ENCODE data around the gene RECK.

Gene RECK

GRCh38 chr9:36088020-36088419 lies 51.3 kb downstream of the RECK start:
- no peak overlapping the region for H3K27ac ChIP-seq (ENCODE audit: low read depth, low read length)
- no peaks in the 10 kb centered on the region for H3K36me3 ChIP-seq (ENCODE audit: control insufficient read depth, low read length)
- no peaks in the 10 kb centered on the region for H3K79me2 ChIP-seq (ENCODE audit: control insufficient read depth, low read length)
- no peaks in the 10 kb centered on the region for H3K4me1 ChIP-seq (ENCODE audit: control insufficient read depth, low read length)
- TF ChIP-seq EZH2phosphoT487 (IDR thresholded peaks at IDR 0.05; ENCODE audit: borderline replicate concordance, low read length) (no peak), CTCF (IDR thresholded peaks at IDR 0.05; ENCODE audit: low read depth, low read length, poor library complexity, severe bottlenecking) (no peak)
- H3K4me2 ChIP-seq (ENCODE audit: low read length): no peak overlapping the region
- no peaks in the 10 kb centered on the region for H3F3A ChIP-seq (ENCODE audit: control insufficient read depth, insufficient read depth)
- no peak overlapping the region for H3K4me3 ChIP-seq (ENCODE audit: low read length)
- no peaks in the 10 kb centered on the region for H3K9me2 ChIP-seq (replicated peaks; ENCODE audit: control insufficient read depth, low read length)
- peaks cover 3% of the 10 kb centered on the region; the same call in 1 of the 2 replicates for H3K9me3 ChIP-seq (ENCODE audit: control insufficient read depth, insufficient read depth, low read length)
- H4K20me1 ChIP-seq (ENCODE audit: control insufficient read depth, insufficient read depth, low read depth, low read length): no peaks in the 10 kb centered on the region
- no peaks in the 10 kb centered on the region for H3K27me3 ChIP-seq (ENCODE audit: control insufficient read depth, low read length)

- Histone ChIP-seq H3K4me2 (ENCODE audit: low read length) (no peak overlapping the region), H3K4me1 (ENCODE audit: control insufficient read depth, low read length) (no peaks in the 10 kb centered on the region), H3K36me3 (ENCODE audit: control insufficient read depth, low read length) (no peaks in the 10 kb centered on the region), H3F3A (ENCODE audit: control insufficient read depth, insufficient read depth) (no peaks in the 10 kb centered on the region), H3K79me2 (ENCODE audit: control insufficient read depth, low read length) (no peaks in the 10 kb centered on the region), H3K27me3 (ENCODE audit: control insufficient read depth, low read length) (no peaks in the 10 kb centered on the region), H3K4me3 (ENCODE audit: low read length) (no peak overlapping the region), H4K20me1 (ENCODE audit: control insufficient read depth, insufficient read depth, low read depth, low read length) (no peaks in the 10 kb centered on the region), H3K27ac (ENCODE audit: low read depth, low read length) (no peak overlapping the region), H3K9me2 (replicated peaks; ENCODE audit: control insufficient read depth, low read length) (no peaks in the 10 kb centered on the region), H3K9me3 (ENCODE audit: control insufficient read depth, insufficient read depth, low read length) (peaks cover 3% of the 10 kb centered on the region; the same call in 1 of the 2 replicates)
- TF ChIP-seq EZH2phosphoT487 (IDR thresholded peaks at IDR 0.05; ENCODE audit: borderline replicate concordance, low read length) (no peak), CTCF (IDR thresholded peaks at IDR 0.05; ENCODE audit: low read depth, low read length, poor library complexity, severe bottlenecking) (no peak)
Observed at GRCh38 chr9:36091026-36091953, 54.6 kb downstream of the RECK start.

- no peaks in the 10 kb centered on the region for H3F3A ChIP-seq (ENCODE audit: control insufficient read depth, insufficient read depth)
- H3K4me3 ChIP-seq (ENCODE audit: low read length): no peak overlapping the region
- no peaks in the 10 kb centered on the region for H4K20me1 ChIP-seq (ENCODE audit: control insufficient read depth, insufficient read depth, low read depth, low read length)
- no peaks in the 10 kb centered on the region for H3K9me2 ChIP-seq (replicated peaks; ENCODE audit: control insufficient read depth, low read length)
- peaks cover under 1% of the 10 kb centered on the region; the same call in 1 of the 2 replicates for H3K9me3 ChIP-seq (ENCODE audit: control insufficient read depth, insufficient read depth, low read length)
- TF ChIP-seq CTCF (IDR thresholded peaks at IDR 0.05; ENCODE audit: low read depth, low read length, poor library complexity, severe bottlenecking): no peak
- no peak for TF ChIP-seq EZH2phosphoT487 (IDR thresholded peaks at IDR 0.05; ENCODE audit: borderline replicate concordance, low read length)
- H3K4me1 ChIP-seq (ENCODE audit: control insufficient read depth, low read length): no peaks in the 10 kb centered on the region
- no peaks in the 10 kb centered on the region for H3K27me3 ChIP-seq (ENCODE audit: control insufficient read depth, low read length)
- H3K79me2 ChIP-seq (ENCODE audit: control insufficient read depth, low read length): no peaks in the 10 kb centered on the region
- no peaks in the 10 kb centered on the region for H3K36me3 ChIP-seq (ENCODE audit: control insufficient read depth, low read length)
- H3K4me2 ChIP-seq (ENCODE audit: low read length): no peak overlapping the region
- no peak overlapping the region for H3K27ac ChIP-seq (ENCODE audit: low read depth, low read length)
Observed at GRCh38 chr9:36092014-36092413, 55.3 kb downstream of the RECK start.

Data from DOHH2 (cell line).